ENCODE data around the gene OR2H1.

- TF ChIP-seq GATA2 (IDR thresholded peaks at IDR 0.05; ENCODE audit: low read depth, low read length) (no peak), GATA3 (IDR thresholded peaks at IDR 0.05; ENCODE audit: low read depth, low read length) (no peak)
These were observed 26.2 kb downstream of the OR2H1 start for GRCh38 chr6:29483186-29483585.
